Colonic mucosa (tissue), 4 donors: ENCODE data around the gene PSMD2. TPM values are rescaled to one million over a fixed set of nuclear protein-coding genes. Genes with fewer than 3 reads are reported as not detected.
"Not testable (repeated sequence)": the region's sequence is repeated elsewhere in the genome, so short reads cannot be mapped to it uniquely, and the experiment has no call there.

Experiments
- DNase-seq: peaks from one replicate; pipeline ENCODE4 v3.0.0-alpha.2; 2020
- H3K27ac ChIP-seq: fragments of 200-600 bp; one replicate; pipeline ENCODE4 v1.8.0; 2021
- H3K27me3 ChIP-seq: fragments of 200-600 bp; one replicate; pipeline ENCODE4 v1.8.0; 2021
- H3K36me3 ChIP-seq: fragments of 200-600 bp; one replicate; pipeline ENCODE4 v1.8.0; 2021
- H3K4me1 ChIP-seq: fragments of 200-600 bp; one replicate; pipeline ENCODE4 v1.8.0; 2021; ENCODE audit warnings: mild to moderate bottlenecking
- H3K4me3 ChIP-seq: fragments of 200-600 bp; one replicate; pipeline ENCODE4 v1.8.0; 2021
- H3K9ac ChIP-seq, 2 donors: one replicate each; pipeline ENCODE4 v1.7.0; 2013; ENCODE audit warnings: control low read depth in 2 of 2, low read depth in 2 of 2, low read length in 2 of 2
- H3K9me3 ChIP-seq: fragments of 200-600 bp; one replicate; pipeline ENCODE4 v1.8.0; 2021
- intact Hi-C: fragments of 100-400 bp; cut with DNase I; formaldehyde crosslinking; loops from one replicate; pipeline ENCODE4 v1.14.1; 2022
- total RNA-seq, 2 donors: library from RNA; stranded (reverse); fragmentation: NEBNext Ultra II Directional in 1 of 2; extraction: Animal tissue kit (Norgen Biotek cat#: 25700) in 1 of 2; gene quantifications; one replicate each; pipeline ENCODE4 v1.2.1, GENCODE V29; 2021
- TF ChIP-seq, protein P1 (sequence below): fragments of 200-600 bp; IDR thresholded peaks from one replicate; pipeline ENCODE4 v1.8.0; 2022; ENCODE audit warnings: antibody characterized with exemption, mild to moderate bottlenecking
- donor health status: healthy.
- donor health status: DM: no; HTN: no; CAD: no.
- donor health status: DM: no; HTN: no; CAD: no.

Gene PSMD2
- total RNA-seq, 2 donors from 2014 or later: 166 to 298 TPM

DNA sequence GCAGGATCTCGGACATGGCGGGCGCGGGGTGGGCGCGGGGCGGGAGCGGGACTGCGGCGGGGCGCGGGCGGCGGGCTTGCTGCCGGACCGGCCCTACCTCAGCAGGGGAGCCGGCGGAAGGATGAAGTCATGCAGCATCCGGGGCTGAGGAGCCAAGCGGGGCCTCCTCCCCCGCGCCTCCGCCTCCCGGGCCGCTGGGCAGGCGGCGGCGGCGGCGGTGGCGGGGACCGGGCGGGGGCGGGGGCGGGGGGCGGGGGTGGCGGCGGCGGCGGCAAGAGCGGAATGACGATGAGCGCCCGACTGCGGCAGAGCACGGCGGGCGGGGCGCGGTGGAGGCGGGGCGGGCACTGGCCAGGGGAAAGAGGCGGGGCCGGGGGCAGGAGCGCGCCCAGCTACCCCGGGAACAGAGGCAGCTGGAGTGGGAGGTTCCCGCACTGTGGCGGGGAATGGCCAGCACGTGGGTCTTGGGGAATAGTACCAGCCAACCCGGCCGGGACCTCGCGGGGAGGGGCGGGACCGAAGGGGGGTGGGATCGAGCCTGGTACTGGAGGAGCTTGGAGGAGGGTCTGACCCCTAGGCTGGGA lies 37.7 kb upstream of the PSMD2 start, which contains the start of gene CAMK2N2:
Gene CAMK2N2, minus strand, starts transcription at position 284 of the 584 bp plus-strand sequence. Its CDS starts 268 bp downstream, at position 16.
- DNase-seq: peak; percentile 50
- Histone ChIP-seq H3K27me3 (peaks cover 42% of the 10 kb centered on the region), H3K36me3 (no peaks in the 10 kb centered on the region), H3K4me1 (peaks cover 3% of the 10 kb centered on the region), H3K9ac (no peak within 1 kb of the TSS), H3K4me3 (peak within 1 kb of the TSS; percentile 32), H3K9me3 (no peaks in the 10 kb centered on the region), H3K27ac (no peak within 1 kb of the TSS)
- intact Hi-C loops: no loop called here
- TF ChIP-seq, protein P1, sequence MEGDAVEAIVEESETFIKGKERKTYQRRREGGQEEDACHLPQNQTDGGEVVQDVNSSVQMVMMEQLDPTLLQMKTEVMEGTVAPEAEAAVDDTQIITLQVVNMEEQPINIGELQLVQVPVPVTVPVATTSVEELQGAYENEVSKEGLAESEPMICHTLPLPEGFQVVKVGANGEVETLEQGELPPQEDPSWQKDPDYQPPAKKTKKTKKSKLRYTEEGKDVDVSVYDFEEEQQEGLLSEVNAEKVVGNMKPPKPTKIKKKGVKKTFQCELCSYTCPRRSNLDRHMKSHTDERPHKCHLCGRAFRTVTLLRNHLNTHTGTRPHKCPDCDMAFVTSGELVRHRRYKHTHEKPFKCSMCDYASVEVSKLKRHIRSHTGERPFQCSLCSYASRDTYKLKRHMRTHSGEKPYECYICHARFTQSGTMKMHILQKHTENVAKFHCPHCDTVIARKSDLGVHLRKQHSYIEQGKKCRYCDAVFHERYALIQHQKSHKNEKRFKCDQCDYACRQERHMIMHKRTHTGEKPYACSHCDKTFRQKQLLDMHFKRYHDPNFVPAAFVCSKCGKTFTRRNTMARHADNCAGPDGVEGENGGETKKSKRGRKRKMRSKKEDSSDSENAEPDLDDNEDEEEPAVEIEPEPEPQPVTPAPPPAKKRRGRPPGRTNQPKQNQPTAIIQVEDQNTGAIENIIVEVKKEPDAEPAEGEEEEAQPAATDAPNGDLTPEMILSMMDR: no peak

GRCh38 chr3:184261854-184262763 lies 36.9 kb upstream of the PSMD2 start:
- no peak overlapping the region for H3K9ac ChIP-seq

DNA sequence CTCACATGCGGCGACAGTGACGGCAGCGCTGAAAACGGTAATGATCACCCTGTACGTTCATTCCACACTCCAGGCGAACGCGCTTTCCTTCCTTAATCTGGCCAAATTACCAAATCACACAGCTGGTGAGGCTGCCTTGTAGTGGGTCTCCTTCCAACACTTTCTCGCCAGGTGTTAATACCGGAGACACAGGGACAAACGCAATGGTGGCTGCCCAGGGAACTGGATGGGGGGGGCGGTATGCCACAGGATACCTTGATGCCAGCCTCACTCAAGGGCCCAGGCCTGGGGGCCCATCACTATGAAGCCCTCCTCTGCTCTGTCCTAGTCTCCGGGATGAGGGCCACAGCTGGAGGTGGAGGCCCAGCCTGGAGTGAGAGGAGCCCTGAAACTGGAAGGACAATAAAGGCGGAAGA lies 36.3 kb upstream of the PSMD2 start:
- intact Hi-C loops: no loop called here
- TF ChIP-seq, protein P1: no peak
- no peak overlapping the region for H3K27ac ChIP-seq
- H3K9me3 ChIP-seq: no peaks in the 10 kb centered on the region
- H3K36me3 ChIP-seq: no peaks in the 10 kb centered on the region
- H3K9ac ChIP-seq: no peak overlapping the region
- peaks cover 42% of the 10 kb centered on the region for H3K27me3 ChIP-seq
- no peak overlapping the region for H3K4me3 ChIP-seq
- no peak for DNase-seq
- H3K4me1 ChIP-seq: peaks cover 3% of the 10 kb centered on the region

More at GRCh38 chr3:184261854-184262763, 36.9 kb upstream of the PSMD2 start:
- TF ChIP-seq, protein P1: no peak
- Histone ChIP-seq H3K4me3 (peak overlapping the region; percentile 32), H3K9me3 (no peaks in the 10 kb centered on the region), H3K27me3 (peaks cover 42% of the 10 kb centered on the region), H3K27ac (no peak overlapping the region), H3K4me1 (peaks cover 3% of the 10 kb centered on the region), H3K36me3 (no peaks in the 10 kb centered on the region)
- intact Hi-C loops: no loop called here
- DNase-seq: no peak

DNA sequence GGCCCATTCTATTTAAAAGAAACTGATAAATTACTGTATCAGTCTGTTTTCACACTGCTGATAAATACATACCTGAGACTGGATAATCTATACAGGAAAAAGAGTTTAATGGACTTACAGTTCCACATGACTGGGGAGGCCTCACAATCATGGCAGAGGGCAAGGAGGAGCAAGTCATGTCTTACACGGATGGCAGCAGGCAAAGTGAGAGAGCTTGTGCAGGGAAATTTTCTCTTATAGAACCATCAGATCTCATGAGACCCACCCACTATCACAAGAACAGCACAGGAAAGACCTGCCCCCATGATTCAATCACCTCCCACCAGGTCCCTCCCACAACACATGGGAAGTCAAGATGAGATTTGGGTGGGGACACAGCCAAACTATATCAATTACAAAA lies 31.8 kb upstream of the PSMD2 start:
- H3K4me1 ChIP-seq, H3K36me3 ChIP-seq, intact Hi-C loops, H3K4me3 ChIP-seq, DNase-seq, H3K9me3 ChIP-seq, H3K9ac ChIP-seq, H3K27ac ChIP-seq: not testable (repeated sequence)
- H3K27me3 ChIP-seq: peaks cover 11% of the 10 kb centered on the region

DNA sequence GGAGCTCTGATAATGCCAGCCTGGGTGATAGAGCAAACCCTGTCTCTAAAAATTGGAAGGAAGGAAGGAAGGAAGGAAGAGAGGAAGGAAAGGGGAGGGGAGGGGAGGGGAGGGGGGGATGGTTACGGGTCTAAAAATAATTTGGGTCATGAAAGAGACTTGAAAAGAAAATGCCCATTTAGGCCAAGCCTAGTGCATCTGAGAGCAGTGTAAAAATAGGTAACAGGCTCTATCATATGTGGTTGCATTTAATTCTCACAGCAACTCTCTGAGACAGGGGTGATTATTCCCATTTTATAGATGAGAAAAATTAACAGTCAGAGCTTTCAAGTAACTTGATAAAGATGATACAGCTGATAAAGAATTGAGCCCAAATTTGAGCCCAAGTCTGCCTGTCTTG lies 26.8 kb upstream of the PSMD2 start:
- no peaks in the 10 kb centered on the region for H3K9me3 ChIP-seq
- no peak overlapping the region for H3K27ac ChIP-seq
- H3K27me3 ChIP-seq: peaks cover 22% of the 10 kb centered on the region
- H3K36me3 ChIP-seq: no peaks in the 10 kb centered on the region
- no peak overlapping the region for H3K4me3 ChIP-seq
- TF ChIP-seq, protein P1: no peak
- DNase-seq: no peak
- intact Hi-C loops: no loop called here
- H3K9ac ChIP-seq: no peak overlapping the region
- no peaks in the 10 kb centered on the region for H3K4me1 ChIP-seq

GRCh38 chr3:184275381-184275701 lies 23.7 kb upstream of the PSMD2 start:
- no peaks in the 10 kb centered on the region for H3K4me1 ChIP-seq

More at GRCh38 chr3:184275381-184275701, 23.7 kb upstream of the PSMD2 start:
- Histone ChIP-seq H3K27me3 (peaks cover 22% of the 10 kb centered on the region), H3K9ac (no peak overlapping the region), H3K36me3 (no peaks in the 10 kb centered on the region), H3K9me3 (no peaks in the 10 kb centered on the region), H3K4me3 (no peak overlapping the region), H3K27ac (no peak overlapping the region)
- intact Hi-C loops: no loop called here
- TF ChIP-seq, protein P1: no peak
- no peak for DNase-seq
